ENCODE data around the gene ADGRL2. TPM values are rescaled to one million over a fixed set of nuclear protein-coding genes. Genes with fewer than 3 reads are reported as not detected.
A peak's percentile ranks its signal among the peaks of the same experiment; 100 is the strongest.
"Not testable (repeated sequence)": the region's sequence is repeated elsewhere in the genome, so short reads cannot be mapped to it uniquely, and the experiment has no call there.

ADGRL2 gene
- total RNA-seq, 1 experiment from 2014 or later = 25.3 TPM

DNA sequence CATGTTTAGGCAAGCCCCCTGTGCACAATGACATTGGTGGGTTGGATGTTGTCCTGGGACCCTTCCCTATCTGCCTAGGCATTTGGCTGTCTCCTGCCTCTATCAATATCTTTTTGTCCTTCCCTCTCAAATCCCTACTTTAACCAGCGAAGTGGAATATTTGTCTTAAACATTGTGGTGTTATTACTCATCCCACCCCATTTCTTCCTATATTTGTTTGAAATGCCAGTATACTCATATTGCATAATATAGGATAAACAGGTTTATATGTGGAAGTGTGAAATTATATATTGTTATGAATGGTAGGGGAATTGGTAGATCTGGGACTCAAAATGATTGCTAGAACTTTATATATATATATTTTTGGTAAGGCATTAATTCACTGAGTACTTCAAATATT, 80.0 kb downstream of the ADGRL2 start:
- Histone ChIP-seq H4K20me1 (ENCODE audit: insufficient read depth) (0 out of 2 replicates have a peak, but pooled peaks cover 3% of the 10 kb centered on the region), H3K9me2 (ENCODE audit: insufficient read depth) (no peaks in the 10 kb centered on the region), H3K4me3 (no peak overlapping the region), H3K36me3 (ENCODE audit: low read depth) (no peaks in the 10 kb centered on the region), H3K27me3 (ENCODE audit: insufficient read depth, low read depth) (no peaks in the 10 kb centered on the region), H3F3A (ENCODE audit: insufficient read depth, low read depth) (peaks cover 8% of the 10 kb centered on the region; the same call in 1 of the 2 replicates), H2AFZ (no peak overlapping the region), H3K9me3 (ENCODE audit: insufficient read depth, low read depth) (no peaks in the 10 kb centered on the region), H3K4me1 (replicated peaks; ENCODE audit: insufficient read depth) (peaks cover 21% of the 10 kb centered on the region), H3K4me2 (no peak overlapping the region), H3K27ac (no peak overlapping the region), H3K79me2 (ENCODE audit: low read depth) (0 out of 2 replicates have a peak, but pooled peaks cover 4% of the 10 kb centered on the region)
- BruUV-seq (replicated peaks) = no TSS peak
- no peak for TF ChIP-seq EZH2 (IDR thresholded peaks at IDR 0.05; ENCODE audit: low read depth)
- TF ChIP-seq, protein P1, sequence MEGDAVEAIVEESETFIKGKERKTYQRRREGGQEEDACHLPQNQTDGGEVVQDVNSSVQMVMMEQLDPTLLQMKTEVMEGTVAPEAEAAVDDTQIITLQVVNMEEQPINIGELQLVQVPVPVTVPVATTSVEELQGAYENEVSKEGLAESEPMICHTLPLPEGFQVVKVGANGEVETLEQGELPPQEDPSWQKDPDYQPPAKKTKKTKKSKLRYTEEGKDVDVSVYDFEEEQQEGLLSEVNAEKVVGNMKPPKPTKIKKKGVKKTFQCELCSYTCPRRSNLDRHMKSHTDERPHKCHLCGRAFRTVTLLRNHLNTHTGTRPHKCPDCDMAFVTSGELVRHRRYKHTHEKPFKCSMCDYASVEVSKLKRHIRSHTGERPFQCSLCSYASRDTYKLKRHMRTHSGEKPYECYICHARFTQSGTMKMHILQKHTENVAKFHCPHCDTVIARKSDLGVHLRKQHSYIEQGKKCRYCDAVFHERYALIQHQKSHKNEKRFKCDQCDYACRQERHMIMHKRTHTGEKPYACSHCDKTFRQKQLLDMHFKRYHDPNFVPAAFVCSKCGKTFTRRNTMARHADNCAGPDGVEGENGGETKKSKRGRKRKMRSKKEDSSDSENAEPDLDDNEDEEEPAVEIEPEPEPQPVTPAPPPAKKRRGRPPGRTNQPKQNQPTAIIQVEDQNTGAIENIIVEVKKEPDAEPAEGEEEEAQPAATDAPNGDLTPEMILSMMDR (conservative IDR thresholded peaks at IDR 0.05) = no peak
- peak in 1 of 2 experiments; percentile 50 for DNase-seq
- ChIA-PET POLR2A (ENCODE audit: unreplicated experiment) (no interaction called here), CTCF (no interaction called here)
- intact Hi-C loops (cut with micrococcal nuclease; ENCODE audit: unreplicated experiment) = no loop called here

- Histone ChIP-seq H3K79me2 (ENCODE audit: low read depth) (no peaks in the 10 kb centered on the region), H4K20me1 (ENCODE audit: insufficient read depth) (0 out of 2 replicates have a peak, but pooled peaks cover 3% of the 10 kb centered on the region), H3K4me1 (replicated peaks; ENCODE audit: insufficient read depth) (peaks cover 4% of the 10 kb centered on the region; the same call in 1 of the 2 replicates), H3F3A (ENCODE audit: insufficient read depth, low read depth) (no peaks in the 10 kb centered on the region), H3K9me3 (ENCODE audit: insufficient read depth, low read depth) (no peaks in the 10 kb centered on the region), H3K4me3 (no peak overlapping the region), H3K9me2 (ENCODE audit: insufficient read depth) (peaks cover 1% of the 10 kb centered on the region; the same call in 1 of the 2 replicates), H3K36me3 (ENCODE audit: low read depth) (no peaks in the 10 kb centered on the region), H3K27ac (no peak overlapping the region), H2AFZ (no peak overlapping the region), H3K4me2 (no peak overlapping the region), H3K27me3 (ENCODE audit: insufficient read depth, low read depth) (no peaks in the 10 kb centered on the region)
- BruUV-seq (replicated peaks) = no TSS peak
- TF ChIP-seq EZH2 (IDR thresholded peaks at IDR 0.05; ENCODE audit: low read depth) = no peak
- TF ChIP-seq, protein P1 (conservative IDR thresholded peaks at IDR 0.05) = no peak
- POLR2A ChIA-PET (ENCODE audit: unreplicated experiment) = no interaction called here
- no peak for DNase-seq
- CTCF ChIA-PET = no interaction called here
- intact Hi-C loops (cut with micrococcal nuclease; ENCODE audit: unreplicated experiment) = no loop called here
Measured at GRCh38 chr1:81885291-81885690, 84.6 kb downstream of the ADGRL2 start.

- H3F3A ChIP-seq (ENCODE audit: insufficient read depth, low read depth); H3K27ac ChIP-seq; H3K4me1 ChIP-seq (replicated peaks; ENCODE audit: insufficient read depth); H4K20me1 ChIP-seq (ENCODE audit: insufficient read depth); POLR2A ChIA-PET (ENCODE audit: unreplicated experiment); H3K79me2 ChIP-seq (ENCODE audit: low read depth); H2AFZ ChIP-seq; H3K36me3 ChIP-seq (ENCODE audit: low read depth); DNase-seq; H3K4me3 ChIP-seq; H3K9me2 ChIP-seq (ENCODE audit: insufficient read depth); H3K9me3 ChIP-seq (ENCODE audit: insufficient read depth, low read depth); intact Hi-C loops (cut with micrococcal nuclease; ENCODE audit: unreplicated experiment); BruUV-seq (replicated peaks); H3K4me2 ChIP-seq; CTCF ChIA-PET; H3K27me3 ChIP-seq (ENCODE audit: insufficient read depth, low read depth): not testable (repeated sequence)
Measured at GRCh38 chr1:81886292-81886691, 85.6 kb downstream of the ADGRL2 start.
